Cardiac muscle cell (in vitro differentiated cells and primary cell): ENCODE data around the gene GPR146. TPM values are rescaled to one million over a fixed set of nuclear protein-coding genes. Genes with fewer than 3 reads are reported as not detected.

Experiments used
- DNase-seq, 2 donors: peaks; one replicate each; pipeline versions ENCODE4 v3.0.0 to v3.0.0-alpha.2; 2010 to 2017; ENCODE audit warnings: low read depth in 1 of 2, low spot score in 1 of 2
- H3K27ac ChIP-seq: fragments of 200-600 bp; sonication (generic); 2 replicates; pipeline ENCODE4 v1.5.1; 2016
- H3K27me3 ChIP-seq: fragments of 200-600 bp; sonication (generic); 2 replicates; pipeline ENCODE4 v1.6.0; 2016; ENCODE audit warnings: control low read depth
- H3K36me3 ChIP-seq: fragments of 200-600 bp; sonication (generic); 2 replicates; pipeline ENCODE4 v1.5.1; 2016; ENCODE audit warnings: control low read depth
- H3K4me1 ChIP-seq: fragments of 200-600 bp; sonication (generic); 2 replicates; pipeline ENCODE4 v1.8.1; 2017; ENCODE audit warnings: low read depth, mild to moderate bottlenecking, mixed run types
- H3K4me3 ChIP-seq: fragments of 200-600 bp; sonication (generic); 2 replicates; pipeline ENCODE4 v1.5.1; 2016; ENCODE audit warnings: mild to moderate bottlenecking
- H3K9me3 ChIP-seq: fragments of 200-600 bp; sonication (generic); 2 replicates; pipeline ENCODE4 v1.5.1; 2017; ENCODE audit warnings: low read depth, mild to moderate bottlenecking, control low read depth
- polyA plus RNA-seq: library from polyadenylated mRNA; unstranded; fragments of >200 nt; fragmentation: Nextera tagmentation; extraction: Ambion mirVana; gene quantifications from 2 replicates; pipeline ENCODE4 v1.2.1, GENCODE V29; 2016
- total RNA-seq: library from RNA; depleted of rRNA; stranded (reverse); fragments of >200 nt; gene quantifications from 2 replicates; pipeline ENCODE4 v1.2.3, GENCODE V29; 2016
- TF ChIP-seq, protein P1 (sequence below): IDR thresholded peaks from 2 replicates; pipeline ENCODE4 v1.5.1; 2012; ENCODE audit warnings: low read depth, mild to moderate bottlenecking, low read length

The GPR146 gene
- total and polyA plus RNA-seq, 2 experiments from 2014 or later, result 7.5 to 11.2 TPM

DNA sequence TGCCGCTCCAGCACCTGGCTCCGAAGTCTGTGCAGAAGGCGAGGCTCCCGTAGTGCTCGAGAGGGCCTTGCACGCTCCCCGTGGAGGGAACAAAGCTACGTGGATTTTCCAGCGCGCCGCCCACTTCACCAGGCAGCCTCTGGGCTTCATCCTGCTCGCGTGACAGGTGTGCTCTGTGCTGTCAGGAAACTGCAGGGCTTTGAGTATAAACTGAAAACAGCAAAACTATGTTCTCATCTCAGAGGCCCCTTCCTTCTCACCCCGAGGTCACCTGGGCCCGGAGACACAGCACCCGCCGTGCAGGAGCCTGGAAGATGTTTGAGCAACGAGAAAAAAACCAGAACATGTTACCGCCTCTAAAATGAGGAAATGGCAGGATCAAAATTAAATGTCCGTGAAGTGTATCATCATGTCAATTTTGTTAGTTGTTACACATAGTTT is 17.6 kb upstream of the GPR146 start:
- Histone ChIP-seq H3K27me3 (no peaks in the 10 kb centered on the region), H3K27ac (no peak overlapping the region), H3K36me3 (no peaks in the 10 kb centered on the region), H3K4me3 (peak overlapping the region; percentile 82), H3K9me3 (no peaks in the 10 kb centered on the region), H3K4me1 (peaks cover 6% of the 10 kb centered on the region)
- DNase-seq, result no peak
- TF ChIP-seq, protein P1, sequence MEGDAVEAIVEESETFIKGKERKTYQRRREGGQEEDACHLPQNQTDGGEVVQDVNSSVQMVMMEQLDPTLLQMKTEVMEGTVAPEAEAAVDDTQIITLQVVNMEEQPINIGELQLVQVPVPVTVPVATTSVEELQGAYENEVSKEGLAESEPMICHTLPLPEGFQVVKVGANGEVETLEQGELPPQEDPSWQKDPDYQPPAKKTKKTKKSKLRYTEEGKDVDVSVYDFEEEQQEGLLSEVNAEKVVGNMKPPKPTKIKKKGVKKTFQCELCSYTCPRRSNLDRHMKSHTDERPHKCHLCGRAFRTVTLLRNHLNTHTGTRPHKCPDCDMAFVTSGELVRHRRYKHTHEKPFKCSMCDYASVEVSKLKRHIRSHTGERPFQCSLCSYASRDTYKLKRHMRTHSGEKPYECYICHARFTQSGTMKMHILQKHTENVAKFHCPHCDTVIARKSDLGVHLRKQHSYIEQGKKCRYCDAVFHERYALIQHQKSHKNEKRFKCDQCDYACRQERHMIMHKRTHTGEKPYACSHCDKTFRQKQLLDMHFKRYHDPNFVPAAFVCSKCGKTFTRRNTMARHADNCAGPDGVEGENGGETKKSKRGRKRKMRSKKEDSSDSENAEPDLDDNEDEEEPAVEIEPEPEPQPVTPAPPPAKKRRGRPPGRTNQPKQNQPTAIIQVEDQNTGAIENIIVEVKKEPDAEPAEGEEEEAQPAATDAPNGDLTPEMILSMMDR, result no peak

DNA sequence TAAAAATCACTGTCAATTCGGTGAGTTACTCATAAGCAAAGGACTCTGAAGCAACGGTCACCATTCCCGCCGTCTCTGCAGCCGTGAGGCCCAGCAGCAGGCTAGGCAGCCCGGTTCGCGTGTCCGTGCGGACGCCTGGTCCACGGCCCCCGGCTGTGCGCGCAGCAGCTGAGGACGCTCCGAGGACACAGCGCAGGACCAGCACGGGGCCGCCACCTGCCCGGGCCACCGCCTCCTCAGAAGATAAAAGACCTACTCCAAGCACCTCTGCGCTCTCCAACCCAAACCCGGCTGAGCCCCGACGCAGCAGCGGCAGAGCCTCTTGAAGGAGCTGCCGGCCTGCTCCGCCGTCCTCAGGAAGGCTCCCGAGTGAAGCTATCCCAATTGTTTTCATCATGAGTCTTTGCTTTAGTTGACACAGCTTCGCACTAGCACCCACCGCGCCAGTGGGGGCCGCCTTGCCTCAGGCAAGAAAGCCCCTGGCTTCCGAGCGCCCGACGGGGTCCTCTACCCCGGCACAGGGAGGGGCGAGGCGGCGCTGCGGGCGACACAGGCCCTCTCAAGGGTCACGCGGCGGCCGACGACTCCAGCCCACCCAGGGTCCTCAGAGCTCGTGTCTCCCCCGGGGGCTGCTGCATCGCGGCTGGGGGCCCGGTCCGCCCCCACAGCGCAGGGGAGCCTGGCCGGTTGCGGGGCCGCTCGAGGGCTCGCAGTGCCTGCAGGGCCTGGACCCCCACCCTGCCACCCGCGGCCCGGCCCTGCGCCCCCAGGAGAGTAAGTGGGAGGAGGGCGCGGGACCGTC is 16.9 kb upstream of the GPR146 start:
- peaks cover 6% of the 10 kb centered on the region for H3K4me1 ChIP-seq
- peak overlapping the region; percentile 82 for H3K4me3 ChIP-seq
- H3K36me3 ChIP-seq, result no peaks in the 10 kb centered on the region
- H3K9me3 ChIP-seq, result no peaks in the 10 kb centered on the region
- TF ChIP-seq, protein P1, result no peak
- peak overlapping the region; percentile 76 for H3K27ac ChIP-seq
- H3K27me3 ChIP-seq, result no peaks in the 10 kb centered on the region
- peak; percentile 49 to 56 for DNase-seq

DNA sequence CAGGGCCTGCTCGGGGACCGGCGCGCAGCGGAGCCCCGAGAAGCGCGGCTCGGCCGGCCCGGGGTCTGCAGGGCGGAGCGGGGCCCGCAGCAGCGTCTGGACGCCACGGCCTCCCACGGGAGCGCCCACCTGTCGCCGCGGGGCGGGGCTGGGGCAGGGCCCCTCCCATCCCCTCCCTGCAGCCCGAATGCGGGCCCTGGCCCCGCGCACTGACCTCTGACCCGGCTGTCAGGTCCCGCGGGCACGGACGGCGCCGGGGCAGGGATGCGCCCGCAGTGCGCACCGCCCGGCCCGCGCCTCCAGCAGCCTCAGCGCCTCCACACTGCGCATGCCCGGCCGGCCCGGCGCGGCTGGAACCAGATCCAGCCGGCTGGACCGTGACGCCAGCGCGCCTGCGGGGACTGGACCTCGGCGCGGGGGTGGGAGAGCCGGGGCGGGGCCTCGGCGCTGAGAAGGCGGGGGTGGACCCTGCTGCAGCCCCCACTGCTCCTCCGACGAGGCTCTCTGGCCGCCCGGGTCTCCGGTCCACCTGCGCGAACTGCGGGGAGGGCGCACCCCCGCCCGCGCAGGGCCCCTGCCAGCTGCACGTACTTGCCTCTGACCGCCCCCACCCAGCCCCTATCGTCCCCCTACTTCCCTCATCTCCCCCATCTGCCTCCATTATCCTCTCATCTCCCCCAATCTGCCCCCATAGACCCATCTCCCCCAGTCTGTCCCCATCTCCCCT is 16.1 kb upstream of the GPR146 start:
- Histone ChIP-seq H3K4me1 (peaks cover 6% of the 10 kb centered on the region), H3K4me3 (peak overlapping the region; percentile 82), H3K9me3 (no peaks in the 10 kb centered on the region), H3K27me3 (no peaks in the 10 kb centered on the region), H3K36me3 (no peaks in the 10 kb centered on the region), H3K27ac (peak overlapping the region; percentile 76)
- TF ChIP-seq, protein P1, result no peak
- peak; percentile 87 to 93 for DNase-seq

DNA sequence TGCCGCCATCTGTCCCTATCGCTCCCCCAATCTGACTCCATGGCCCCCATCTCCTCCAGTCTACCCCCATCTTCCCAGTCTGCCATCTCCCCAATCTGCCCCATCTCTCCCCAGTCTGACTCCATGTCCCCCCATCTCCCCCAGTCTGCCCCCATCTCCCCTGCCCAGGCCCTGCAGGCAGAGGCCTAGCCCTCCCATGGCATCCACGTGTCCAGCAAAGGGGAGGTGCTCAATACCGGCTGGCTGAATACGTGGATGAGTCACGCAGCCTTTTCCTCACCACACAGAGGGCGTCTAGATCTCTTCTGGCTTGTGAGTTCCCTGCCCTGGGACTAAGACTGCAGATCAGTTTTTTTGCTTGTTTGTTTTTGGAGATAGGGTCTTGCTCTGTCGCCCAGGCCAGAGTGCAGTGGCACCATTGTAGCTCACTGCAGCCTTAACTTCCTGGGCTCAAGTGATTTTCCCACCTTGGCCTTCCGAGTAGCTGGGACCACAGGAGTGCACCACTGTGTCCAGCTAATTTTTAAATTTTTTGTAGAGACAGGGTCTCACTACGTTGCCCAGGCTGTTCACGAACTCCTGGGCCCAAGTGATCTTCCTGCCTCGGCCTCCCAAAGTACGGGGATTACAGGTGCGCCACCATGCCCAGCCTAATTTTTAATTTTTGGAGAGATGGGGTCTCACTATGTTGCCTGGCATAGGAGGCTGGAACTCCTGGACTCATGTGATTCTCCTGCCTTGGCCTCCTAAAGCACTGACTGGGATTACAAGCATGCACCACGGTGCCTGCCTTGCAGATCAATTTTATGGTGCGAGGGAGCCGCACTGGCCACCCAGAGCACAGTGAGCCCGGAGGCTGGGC is 15.3 kb upstream of the GPR146 start:
- DNase-seq, result peak; percentile 67 to 95
- Histone ChIP-seq H3K36me3 (no peaks in the 10 kb centered on the region), H3K27ac (peak overlapping the region; percentile 76), H3K4me1 (peaks cover 6% of the 10 kb centered on the region), H3K4me3 (peak overlapping the region; percentile 82), H3K9me3 (no peaks in the 10 kb centered on the region), H3K27me3 (no peaks in the 10 kb centered on the region)
- TF ChIP-seq, protein P1, result no peak

DNA sequence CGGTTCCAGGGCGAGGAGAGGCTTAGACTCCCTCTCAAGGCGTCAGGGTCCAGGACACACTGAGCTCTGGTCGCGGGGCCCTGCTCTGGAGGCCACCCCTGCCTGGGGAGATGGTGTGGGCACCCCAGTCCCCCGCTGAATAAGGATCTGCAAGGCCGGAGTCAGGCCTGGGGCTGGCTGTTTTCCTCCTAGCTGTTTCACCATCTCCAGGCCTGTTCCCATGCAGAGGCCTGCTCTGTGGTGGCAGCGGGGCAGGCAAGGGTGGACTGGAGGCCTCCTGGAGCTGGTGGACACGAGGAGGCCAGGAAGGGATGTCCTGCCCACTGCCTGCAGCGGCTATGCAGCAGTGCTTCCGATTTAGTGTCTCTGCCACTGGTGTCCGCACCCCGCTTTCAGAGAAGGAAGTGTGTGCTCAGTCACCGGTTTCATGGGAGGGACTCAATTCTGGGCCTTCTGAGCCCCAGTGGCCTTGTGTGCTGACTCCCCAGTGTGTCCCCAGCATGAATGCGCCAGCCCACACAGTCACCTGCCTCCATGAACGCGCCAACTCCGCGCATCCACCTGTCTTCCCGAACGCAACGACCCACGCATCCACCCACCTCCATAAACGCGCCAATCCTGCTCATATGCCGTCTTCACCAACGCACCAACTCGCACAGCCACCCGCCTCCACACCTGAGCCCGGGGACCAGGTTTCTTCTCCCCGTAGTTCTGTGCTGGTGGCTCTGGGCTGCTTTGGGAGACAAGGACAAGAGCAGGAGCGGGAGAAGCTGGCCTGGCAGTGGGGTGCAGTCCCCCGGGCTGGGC is 14.5 kb upstream of the GPR146 start:
- Histone ChIP-seq H3K27ac (peak overlapping the region; percentile 76), H3K36me3 (no peaks in the 10 kb centered on the region), H3K4me1 (peaks cover 6% of the 10 kb centered on the region), H3K27me3 (no peaks in the 10 kb centered on the region), H3K4me3 (no peak overlapping the region), H3K9me3 (no peaks in the 10 kb centered on the region)
- no peak for DNase-seq
- TF ChIP-seq, protein P1, result no peak
